H4 (cell line): ENCODE results near the gene PTPRN2. TPM values are rescaled to one million over a fixed set of nuclear protein-coding genes. Genes with fewer than 3 reads are reported as not detected.
A peak's percentile ranks its signal among the peaks of the same experiment; 100 is the strongest.
"Not testable (repeated sequence)": the region's sequence is repeated elsewhere in the genome, so short reads cannot be mapped to it uniquely, and the experiment has no call there.

Experiments used
- DNase-seq: peaks from one replicate; pipeline ENCODE4 v3.0.0-alpha.2; 2015; ENCODE audit warnings: low spot score
- total RNA-seq: library from RNA; depleted of rRNA; stranded (reverse); fragments of >200 nt; shearing (Covaris generic); gene quantifications from 2 replicates; pipeline ENCODE4 v1.2.3, GENCODE V29; 2014

The PTPRN2 gene
- total RNA-seq, 1 experiment from 2014 or later, result 0.97 TPM

DNA sequence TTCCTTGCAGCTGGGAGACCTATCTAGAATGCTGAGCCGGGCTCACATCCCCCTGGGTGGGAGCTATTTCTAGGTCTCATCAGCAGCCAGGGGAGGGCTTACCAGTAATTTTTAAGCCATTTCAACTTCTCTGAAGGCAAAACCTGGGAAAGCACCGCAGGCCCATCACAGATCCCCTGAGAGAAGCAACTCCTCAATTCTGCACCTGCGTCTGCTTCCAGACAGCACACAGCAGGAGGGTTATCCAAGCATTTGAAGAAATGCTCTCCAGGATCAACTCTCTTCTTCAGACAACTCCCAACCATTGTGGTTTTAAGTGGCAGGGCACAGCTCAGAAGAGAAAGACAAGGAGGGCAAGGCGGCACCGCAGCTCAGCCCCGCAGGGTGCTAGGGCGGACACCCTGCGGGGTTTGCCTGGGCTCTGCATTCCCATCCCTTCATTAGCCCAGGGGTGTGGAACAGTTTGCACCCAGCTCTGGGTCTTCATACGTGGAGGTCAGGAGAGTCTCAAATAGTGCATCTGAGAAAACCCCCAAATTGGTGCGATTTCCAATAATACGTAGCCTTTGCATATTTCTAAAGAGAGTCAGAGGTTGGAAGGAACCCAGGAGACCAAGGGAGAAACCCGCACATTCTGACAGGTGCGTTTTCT is 632.1 kb downstream of the PTPRN2 start:
- DNase-seq, result no peak

DNA sequence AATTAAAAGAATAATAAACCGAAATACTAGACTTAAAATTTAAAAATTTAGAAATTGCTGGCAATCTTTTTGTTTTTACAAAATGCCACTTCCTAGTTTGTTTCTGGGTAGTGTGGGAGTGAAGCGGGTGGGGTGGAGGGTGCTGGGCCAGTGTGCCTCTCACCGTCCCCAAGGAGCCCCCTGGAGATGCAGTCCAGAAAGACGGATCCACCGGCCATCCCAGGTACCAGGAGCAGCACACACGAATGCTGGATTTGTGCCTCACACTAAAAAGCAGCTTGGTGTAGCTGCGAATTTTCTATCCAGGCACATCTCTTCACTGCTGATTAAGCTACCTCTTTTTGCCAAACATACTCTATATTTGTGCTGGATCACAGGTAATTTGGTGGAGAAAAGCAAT is 632.7 kb downstream of the PTPRN2 start:
- no peak for DNase-seq

DNA sequence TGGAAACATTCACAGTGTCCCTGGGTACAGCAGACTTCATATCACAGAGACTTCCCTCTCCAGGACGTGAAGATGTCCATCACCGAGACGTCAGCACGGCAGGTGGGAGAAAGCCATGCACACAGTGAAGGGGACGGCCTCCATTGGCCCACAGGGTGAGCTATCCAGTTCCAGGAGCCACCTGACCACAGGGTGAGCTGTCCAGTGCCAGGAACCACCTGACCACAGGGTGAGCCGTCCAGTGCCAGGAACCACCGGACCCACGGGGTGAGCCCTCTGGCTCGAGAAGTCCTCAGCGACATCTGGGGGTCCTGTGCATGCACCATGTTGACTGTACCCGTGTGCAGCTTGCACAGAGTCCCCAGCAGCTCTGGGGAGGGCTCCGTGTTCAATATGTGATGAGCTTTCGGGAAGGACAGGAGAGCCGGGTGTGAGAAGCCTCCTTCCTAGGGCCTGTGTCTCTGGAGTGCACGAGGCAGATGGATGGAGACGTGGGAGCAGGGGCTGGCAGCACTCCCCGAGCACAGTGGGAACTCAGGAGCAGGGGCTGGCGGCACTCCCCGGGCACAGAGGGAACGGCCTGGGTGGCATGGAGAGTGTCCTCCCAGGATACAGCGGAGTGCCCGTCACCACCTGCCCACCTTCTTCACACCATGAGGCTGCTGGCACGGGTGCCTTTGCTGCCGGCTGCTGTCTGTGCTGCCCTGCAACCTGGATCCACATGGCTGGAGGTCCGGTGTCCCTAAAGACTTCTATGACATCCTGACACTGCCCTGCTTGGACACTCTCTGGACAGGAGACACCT is 634.6 kb downstream of the PTPRN2 start:
- DNase-seq, result no peak

DNA sequence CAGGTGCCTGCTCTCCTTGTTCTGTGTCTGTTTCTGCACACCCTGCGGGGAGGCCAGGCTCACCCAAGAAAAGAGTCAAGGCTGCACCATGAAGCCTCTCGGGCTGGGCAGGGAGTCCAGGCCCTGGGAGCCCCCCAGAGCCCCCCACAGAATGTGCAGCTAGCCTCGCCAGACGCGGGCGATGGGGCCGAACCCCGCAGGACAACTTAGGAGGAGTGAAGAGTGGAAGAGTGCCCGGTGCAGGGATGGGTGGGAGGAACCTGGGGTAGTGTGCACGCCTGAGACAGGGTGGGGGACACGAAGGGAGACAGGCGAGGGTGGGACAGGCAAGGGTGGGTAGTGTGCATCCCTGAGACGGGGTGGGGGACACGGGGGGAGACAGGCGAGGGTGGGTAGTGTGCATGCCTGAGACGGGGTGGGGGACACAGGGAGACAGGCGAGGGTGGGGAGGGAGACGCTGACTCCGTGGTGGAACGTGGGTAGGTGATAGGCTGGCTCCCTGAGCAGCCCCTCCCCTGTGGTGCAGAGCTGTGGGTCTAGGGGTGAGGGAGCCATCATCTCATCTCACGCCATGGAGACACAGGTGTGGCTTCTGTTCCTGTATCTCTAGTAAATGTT is 635.5 kb downstream of the PTPRN2 start:
- no peak for DNase-seq

DNA sequence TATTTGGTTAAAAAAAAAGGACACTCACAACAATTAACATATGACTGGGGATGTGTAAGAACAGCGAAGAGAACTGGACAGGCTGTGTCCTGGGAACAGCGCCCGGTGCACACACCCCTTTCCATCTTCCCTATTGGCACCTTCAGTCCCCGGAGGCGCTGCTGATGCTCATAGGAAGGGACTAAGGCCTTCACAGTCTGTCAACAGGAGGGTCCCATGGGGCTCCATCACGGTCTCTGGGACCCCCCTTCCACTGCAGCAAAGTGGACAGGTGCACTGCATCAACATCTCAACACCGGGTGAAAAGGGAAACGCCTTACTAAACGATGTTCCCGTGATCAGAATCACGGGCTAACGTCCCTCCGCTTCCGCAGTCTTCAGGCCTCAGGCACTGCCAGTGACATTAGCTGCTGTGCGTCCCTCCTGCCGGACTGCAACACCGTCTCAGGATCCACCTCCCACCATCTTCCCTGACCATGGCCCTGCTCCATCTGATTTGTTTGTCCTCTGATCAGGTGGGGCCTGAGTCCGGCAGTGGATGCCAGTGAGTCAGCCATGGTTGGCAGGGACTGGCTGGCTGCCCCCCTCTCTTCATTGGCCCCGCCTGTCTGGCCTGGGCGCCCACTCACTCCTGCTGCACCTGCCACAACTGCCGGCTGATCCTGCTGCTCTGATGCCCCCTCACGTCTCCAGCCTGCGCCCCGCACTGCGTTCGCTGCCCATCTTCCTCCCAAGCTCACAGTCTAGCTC is 636.1 kb downstream of the PTPRN2 start:
- DNase-seq, result no peak

DNA sequence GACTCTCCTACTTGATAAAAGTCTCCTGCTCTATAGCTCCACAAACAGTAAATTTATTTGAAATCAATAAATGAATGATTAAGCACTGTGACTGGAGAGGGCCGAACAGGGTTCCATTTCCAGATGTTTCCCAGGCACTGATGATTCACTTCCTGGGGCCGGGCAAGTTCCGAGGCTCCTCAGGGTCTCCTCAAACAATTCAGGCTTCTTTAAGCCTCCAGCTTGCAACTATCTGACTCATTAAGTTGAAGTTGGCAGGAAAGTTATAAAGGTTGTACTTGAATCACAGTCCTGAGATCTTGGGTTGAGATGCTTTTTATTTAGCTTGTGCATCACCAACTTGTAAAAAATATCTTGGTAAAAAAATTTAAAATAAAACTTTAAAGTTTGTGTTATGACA is 637.9 kb downstream of the PTPRN2 start:
- peak; percentile 47 for DNase-seq

DNA sequence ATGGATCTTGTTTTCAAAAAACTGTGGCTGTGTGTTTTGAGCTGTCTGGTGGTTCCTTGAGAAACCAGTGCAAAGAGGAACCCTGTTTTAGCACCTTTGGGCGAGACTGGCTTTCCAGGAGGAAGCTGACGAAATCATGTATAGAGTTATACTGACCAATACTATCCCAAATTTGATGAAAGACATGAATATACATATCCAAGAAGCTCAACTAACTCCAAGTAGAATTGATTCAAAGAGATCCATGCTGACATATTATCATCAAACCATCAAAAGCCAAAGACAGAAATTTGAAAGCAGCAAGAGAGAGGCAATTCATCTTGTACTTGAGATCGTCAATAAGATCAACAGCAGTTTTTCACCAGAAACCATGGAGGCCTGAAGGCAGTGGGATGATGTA is 640.1 kb downstream of the PTPRN2 start:
- no peak for DNase-seq

DNA sequence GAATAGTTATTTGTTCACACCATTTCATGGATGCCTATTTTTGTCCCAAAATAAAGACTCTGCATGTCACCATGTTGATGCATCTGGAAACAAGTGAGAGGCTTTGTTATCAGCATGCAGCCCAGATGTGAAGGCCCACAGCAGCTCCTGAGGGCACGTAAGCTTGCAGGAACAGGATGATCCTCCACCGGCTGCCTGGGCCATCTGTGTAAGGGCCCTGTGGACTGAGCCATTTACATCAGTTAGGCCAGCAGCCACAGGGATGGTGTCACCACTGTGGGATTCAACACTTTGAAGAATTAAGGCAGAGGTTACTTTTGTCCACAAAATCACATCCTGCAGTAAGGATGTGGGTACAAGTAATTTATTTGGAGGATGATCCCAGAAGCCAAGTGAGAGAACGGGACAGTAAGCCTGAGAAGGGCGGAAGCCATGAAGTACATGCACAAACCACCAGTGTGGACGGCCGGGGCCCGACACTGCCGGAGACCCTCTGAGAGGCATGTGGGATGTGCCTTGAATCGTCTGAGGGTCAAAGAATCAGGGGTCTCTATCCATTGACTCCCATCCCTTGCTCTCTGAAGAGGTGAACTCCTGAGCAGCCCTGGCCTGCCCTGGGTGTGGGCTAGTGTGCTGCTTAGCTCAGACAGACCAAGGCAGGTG is 641.1 kb downstream of the PTPRN2 start:
- DNase-seq, result no peak

DNA sequence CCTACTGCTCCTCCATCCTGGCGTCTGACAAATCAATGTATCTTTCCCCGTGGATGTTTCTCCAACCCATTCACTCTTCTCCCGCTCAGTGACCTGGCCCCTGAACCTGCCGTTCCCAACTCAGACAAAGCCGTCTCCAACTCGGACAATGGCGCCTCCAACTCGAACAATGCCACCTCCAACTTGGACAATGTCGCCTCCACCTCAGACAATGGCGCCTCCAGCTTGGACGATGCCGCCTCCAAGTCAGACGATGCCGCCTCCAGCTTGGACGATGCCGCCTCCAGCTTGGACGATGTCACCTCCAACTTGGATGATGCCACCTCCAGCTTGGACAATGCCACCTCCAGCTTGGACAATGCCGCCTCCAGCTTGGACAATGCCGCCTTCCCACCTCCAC is 642.2 kb downstream of the PTPRN2 start:
- DNase-seq, result no peak

DNA sequence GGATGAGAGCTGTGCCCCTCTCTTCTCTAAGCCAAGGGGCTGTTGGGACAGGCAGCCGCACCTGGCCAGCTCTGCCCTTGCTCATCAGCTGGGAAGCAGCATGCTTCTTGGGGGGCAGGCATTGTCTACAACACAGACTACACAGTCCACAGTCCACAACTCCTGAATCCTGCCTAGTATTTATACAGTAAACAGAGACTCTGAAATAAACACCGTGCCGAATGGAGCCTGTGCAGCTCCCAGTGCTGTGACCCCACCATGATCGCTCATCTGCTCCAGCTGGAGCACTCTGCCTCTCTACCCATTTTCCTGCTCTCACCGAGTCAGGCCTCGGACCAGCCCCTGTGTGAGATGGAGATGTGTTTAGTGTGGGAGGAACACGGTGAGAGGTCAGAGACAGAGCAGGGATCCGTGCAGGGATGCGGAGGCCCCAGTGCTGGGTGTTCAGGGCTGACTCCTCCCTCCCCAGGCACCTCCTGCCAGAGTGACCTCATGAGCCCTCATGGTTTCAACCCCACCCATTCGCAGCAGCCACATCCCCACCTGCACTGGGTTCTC is 642.8 kb downstream of the PTPRN2 start:
- no peak for DNase-seq

DNA sequence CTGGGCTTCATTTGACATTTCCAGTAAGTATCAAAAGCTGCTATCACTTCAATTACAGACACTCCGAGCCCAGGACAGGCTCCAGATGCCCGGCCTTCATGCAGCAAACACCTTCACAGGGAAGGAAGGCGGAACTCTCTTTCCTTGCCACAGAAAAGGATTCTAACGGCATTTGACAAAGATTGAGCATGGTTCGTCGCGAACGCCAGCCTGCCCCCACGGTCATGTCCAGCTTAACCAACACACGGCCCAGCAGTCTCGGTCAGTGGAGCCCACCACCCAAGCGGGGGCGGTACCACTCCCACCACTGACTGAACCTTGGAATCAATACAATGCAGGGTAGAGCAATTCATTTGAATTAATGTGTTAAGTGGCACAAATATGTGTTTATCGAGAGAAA is 643.6 kb downstream of the PTPRN2 start:
- no peak for DNase-seq

DNA sequence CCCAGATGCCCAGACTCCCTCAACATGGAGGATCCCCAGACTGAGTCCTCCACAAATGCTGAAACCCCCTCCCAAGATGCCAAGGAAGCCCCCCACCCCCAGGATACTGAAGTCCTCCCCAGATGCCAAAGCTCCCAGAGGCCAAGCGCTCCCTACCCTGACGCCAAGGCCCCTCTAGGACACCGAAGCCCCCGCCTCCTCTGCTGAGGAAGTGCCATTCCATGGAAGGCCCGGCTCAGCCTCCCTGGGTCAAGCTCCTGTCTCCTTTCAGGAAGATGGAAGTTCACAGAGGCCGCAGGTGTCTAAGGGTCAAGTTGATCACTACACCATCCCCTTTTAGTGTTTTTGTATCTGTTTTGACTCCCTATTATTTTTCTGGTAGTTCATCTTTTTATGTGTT is 644.1 kb downstream of the PTPRN2 start:
- no peak for DNase-seq

DNA sequence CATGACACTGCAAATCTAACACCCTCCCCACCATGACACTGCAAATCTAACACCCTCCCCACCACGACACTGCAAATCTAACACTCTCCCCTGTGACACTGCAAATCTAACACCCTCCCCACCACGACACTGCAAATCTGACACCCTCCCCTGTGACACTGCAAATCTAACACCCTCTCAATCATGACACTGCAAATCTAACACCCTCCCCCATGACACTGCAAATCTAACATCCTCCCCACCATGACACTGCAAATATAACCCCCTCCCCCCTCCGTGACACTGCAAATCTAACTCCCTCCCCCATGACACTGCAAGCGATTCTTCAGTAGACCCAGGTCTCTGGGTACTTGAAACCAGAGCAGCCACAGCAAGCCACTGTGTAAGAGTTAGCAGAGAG is 646.4 kb downstream of the PTPRN2 start:
- DNase-seq, result no peak

DNA sequence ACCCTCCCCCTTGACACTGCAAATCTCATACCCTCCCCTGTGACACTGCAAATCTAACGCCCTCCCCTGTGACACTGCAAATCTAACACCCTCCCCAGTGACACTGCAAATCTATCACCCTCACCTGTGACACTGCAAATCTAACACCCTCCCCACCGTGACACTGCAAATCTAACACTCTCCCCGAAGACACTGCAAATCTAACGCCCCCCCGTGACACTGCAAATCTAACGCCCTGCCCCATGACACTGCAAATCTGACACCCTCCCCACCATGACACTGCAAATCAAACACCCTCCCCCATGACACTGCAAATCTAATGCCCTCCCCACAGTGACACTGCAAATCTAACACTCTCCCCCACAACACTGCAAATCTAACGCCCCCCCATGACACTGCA is 647.1 kb downstream of the PTPRN2 start:
- DNase-seq, result no peak

DNA sequence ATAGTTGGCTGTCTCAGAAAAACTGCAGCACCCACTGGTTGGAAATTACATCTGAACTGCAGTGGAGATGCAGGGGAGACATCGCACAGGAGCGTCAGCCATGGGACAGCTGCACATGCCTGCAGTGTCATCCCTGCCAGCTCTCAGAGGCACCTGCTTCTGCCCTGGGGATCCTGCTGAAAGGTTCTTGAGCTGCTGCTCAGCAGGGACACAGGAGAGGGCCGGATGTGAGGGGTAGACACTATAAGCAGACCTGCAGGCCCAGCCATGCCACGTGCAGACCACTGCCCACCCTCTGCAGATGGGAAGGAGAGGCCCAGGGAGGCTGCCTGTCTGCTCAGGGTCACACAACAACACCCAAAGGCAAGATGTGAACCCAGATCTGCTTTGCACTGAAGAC is 649.4 kb downstream of the PTPRN2 start:
- no peak for DNase-seq

DNA sequence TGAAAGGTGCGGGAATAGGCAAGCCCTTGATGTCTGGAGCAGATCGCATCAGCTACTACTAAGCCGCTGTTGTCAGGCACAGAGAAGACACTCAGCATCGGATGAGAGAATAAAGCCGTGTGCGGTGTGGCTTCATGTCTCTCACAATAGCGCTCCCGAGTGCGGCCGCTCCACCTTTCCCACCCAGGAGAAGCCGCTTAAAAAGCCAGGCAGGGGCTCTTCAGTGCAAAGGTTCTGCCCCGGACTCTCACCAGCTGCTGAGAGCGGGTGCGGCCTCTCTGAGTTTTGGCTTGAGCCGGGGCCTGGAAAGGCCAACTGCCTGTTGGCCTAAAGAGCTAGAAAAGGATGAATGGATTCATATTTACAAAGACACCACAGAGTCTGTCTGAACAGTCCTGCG is 650.2 kb downstream of the PTPRN2 start:
- DNase-seq, result no peak

DNA sequence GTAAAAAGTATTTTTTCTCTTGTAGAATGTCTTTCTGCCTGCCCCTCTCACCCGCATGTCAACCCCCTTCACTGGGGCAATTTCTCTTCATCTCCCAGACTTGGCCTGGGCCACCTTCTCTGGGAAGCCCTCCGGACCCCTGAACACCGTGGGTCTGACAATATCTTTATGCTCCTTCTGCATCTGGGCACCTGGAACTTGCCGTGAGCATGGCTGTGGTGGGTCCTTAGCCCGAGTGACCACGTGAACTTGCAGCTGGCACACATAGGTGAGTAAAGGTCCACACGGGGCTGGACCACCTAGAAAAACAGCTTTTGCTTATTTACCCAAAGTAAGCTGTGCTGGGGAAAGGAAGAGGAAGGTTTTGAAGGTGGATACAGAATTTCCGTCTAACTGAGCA is 650.6 kb downstream of the PTPRN2 start:
- no peak for DNase-seq

DNA sequence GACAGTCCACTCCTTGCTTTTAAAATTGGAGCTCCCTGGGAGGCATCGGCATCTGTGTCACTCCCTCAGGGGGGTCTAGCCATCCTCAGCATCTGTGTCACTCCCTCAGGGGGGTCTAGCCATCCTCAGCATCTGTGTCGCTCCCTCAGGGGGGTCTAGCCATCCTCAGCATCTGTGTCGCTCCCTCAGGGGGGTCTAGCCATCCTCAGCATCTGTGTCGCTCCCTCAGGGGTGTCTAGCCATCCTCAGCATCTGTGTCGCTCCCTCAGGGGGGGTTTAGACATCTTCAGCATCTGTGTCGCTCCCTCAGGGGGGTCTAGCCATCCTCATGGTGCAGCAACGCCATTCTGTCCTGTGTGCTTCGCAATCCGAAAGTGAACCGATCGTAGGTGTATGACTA is 651.9 kb downstream of the PTPRN2 start:
- not testable (repeated sequence) for DNase-seq

DNA sequence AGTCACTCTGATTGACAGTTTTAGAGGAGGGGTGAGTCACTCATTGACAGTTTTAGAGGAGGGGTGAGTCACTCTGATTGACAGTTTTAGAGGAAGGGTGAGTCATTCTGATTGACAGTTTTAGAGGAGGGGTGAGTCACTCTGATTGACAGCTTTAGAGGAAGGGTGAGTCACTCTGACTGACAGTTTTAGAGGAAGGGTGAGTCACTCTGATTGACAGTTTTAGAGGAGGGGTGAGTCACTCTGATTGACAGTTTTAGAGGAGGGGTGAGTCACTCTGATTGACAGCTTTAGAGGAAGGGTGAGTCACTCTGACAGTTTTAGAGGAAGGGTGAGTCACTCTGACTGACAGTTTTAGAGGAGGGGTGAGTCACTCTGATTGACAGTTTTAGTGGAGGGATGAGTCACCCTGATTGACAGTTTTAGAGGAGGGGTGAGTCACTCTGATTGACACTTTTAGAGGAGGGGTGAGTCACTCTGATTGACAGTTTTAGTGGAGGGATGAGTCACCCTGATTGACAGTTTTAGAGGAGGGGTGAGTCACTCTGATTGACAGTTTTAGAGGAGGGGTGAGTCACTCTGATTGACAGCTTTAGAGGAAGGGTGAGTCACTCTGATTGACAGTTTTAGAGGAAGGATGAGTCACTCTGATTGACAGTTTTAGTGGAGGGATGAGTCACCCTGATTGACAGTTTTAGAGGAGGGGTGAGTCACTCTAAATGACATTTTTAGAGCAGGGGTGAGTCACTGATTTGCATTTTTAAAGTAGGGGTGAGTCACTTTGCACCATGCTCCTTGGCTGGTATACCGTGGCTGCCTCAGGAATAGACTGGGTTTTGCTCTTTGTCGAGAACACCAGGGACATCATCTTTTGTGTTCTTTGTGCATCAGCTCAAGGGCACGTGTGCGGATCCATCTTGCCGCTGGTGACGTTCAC is 654.1 kb downstream of the PTPRN2 start:
- DNase-seq, result not testable (repeated sequence)

DNA sequence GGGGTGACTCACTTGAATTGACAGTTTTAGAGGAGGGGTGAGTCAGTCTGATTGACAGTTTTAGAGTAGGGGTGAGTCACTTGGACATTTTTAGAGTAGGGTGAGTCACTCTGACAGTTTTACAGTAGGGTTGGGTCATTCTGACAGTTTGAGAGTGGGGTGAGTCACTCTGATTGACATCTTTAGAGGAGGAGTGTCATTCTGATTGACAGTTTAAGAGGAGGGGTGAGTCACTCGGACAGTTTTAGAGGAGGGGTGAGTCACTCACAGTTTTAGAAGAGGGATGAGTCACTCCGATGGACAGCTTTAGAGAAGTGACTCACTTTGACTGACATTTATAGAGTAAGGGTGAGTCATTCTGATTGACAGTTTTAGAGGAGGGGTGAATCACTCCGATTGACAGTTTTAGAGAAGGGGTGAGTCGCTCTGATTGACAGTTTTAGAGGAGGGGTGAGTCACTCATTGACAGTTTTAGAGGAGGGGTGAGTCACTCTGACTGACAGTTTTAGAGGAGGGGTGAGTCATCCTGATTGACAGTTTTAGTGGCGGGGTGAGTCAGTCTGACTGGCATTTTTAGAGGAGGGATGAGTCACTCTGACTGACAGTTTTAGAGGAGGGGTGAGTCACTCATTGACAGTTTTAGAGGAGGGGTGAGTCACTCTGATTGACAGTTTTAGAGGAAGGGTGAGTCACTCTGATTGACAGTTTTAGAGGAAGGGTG is 655.0 kb downstream of the PTPRN2 start:
- peak; percentile 27 for DNase-seq
